ENCODE measurements around the gene HSF4. TPM values are rescaled to one million over a fixed set of nuclear protein-coding genes. Genes with fewer than 3 reads are reported as not detected.

The HSF4 gene
- total RNA-seq, 1 donor, result 2.7 TPM

GRCh38 chr16:67192781-67193361 lies 28.3 kb downstream of the HSF4 start:
- no peaks in the 10 kb centered on the region for H3K9me3 ChIP-seq (ENCODE audit: low read depth, low read length)
- peak overlapping the region; percentile 96 for H3K4me3 ChIP-seq (ENCODE audit: low read length)
- H3K27me3 ChIP-seq (ENCODE audit: insufficient read depth, low read length), result no peaks in the 10 kb centered on the region
- H3K4me1 ChIP-seq (ENCODE audit: insufficient read depth, low read length), result peaks cover 28% of the 10 kb centered on the region

- H3K4me1 ChIP-seq (ENCODE audit: insufficient read depth, low read length), result peaks cover 28% of the 10 kb centered on the region
- no peak overlapping the region for H3K4me3 ChIP-seq (ENCODE audit: low read length)
- H3K27me3 ChIP-seq (ENCODE audit: insufficient read depth, low read length), result no peaks in the 10 kb centered on the region
- no peaks in the 10 kb centered on the region for H3K9me3 ChIP-seq (ENCODE audit: low read depth, low read length)
Measured at GRCh38 chr16:67193536-67193935, 29.0 kb downstream of the HSF4 start.

- Histone ChIP-seq H3K9me3 (ENCODE audit: low read depth, low read length) (no peaks in the 10 kb centered on the region), H3K4me1 (ENCODE audit: insufficient read depth, low read length) (peaks cover 28% of the 10 kb centered on the region), H3K4me3 (ENCODE audit: low read length) (no peak overlapping the region), H3K27me3 (ENCODE audit: insufficient read depth, low read length) (no peaks in the 10 kb centered on the region)
Measured at GRCh38 chr16:67194260-67194659, 29.7 kb downstream of the HSF4 start.

GRCh38 chr16:67195676-67196075 lies 31.1 kb downstream of the HSF4 start:
- H3K4me3 ChIP-seq (ENCODE audit: low read length), result no peak overlapping the region
- H3K27me3 ChIP-seq (ENCODE audit: insufficient read depth, low read length), result no peaks in the 10 kb centered on the region
- peaks cover 28% of the 10 kb centered on the region for H3K4me1 ChIP-seq (ENCODE audit: insufficient read depth, low read length)

GRCh38 chr16:67196881-67197280 lies 32.3 kb downstream of the HSF4 start:
- H3K9me3 ChIP-seq (ENCODE audit: low read depth, low read length), result no peaks in the 10 kb centered on the region
- H3K4me3 ChIP-seq (ENCODE audit: low read length), result no peak overlapping the region

More at GRCh38 chr16:67195676-67196075, 31.1 kb downstream of the HSF4 start:
- H3K9me3 ChIP-seq (ENCODE audit: low read depth, low read length), result no peaks in the 10 kb centered on the region

GRCh38 chr16:67197704-67198103 lies 33.2 kb downstream of the HSF4 start:
- H3K4me1 ChIP-seq (ENCODE audit: insufficient read depth, low read length), result peaks cover 17% of the 10 kb centered on the region
- H3K9me3 ChIP-seq (ENCODE audit: low read depth, low read length), result no peaks in the 10 kb centered on the region
- H3K27me3 ChIP-seq (ENCODE audit: insufficient read depth, low read length), result no peaks in the 10 kb centered on the region
- H3K4me3 ChIP-seq (ENCODE audit: low read length), result no peak overlapping the region

More at GRCh38 chr16:67196881-67197280, 32.3 kb downstream of the HSF4 start:
- Histone ChIP-seq H3K4me1 (ENCODE audit: insufficient read depth, low read length) (peaks cover 22% of the 10 kb centered on the region), H3K27me3 (ENCODE audit: insufficient read depth, low read length) (no peaks in the 10 kb centered on the region)

GRCh38 chr16:67198238-67198734 lies 33.7 kb downstream of the HSF4 start:
- H3K4me1 ChIP-seq (ENCODE audit: insufficient read depth, low read length), result peaks cover 11% of the 10 kb centered on the region
- no peaks in the 10 kb centered on the region for H3K27me3 ChIP-seq (ENCODE audit: insufficient read depth, low read length)
- no peaks in the 10 kb centered on the region for H3K9me3 ChIP-seq (ENCODE audit: low read depth, low read length)
- no peak overlapping the region for H3K4me3 ChIP-seq (ENCODE audit: low read length)

- peaks cover 2% of the 10 kb centered on the region for H3K4me1 ChIP-seq (ENCODE audit: insufficient read depth, low read length)
- H3K27me3 ChIP-seq (ENCODE audit: insufficient read depth, low read length), result no peaks in the 10 kb centered on the region
- H3K9me3 ChIP-seq (ENCODE audit: low read depth, low read length), result no peaks in the 10 kb centered on the region
- H3K4me3 ChIP-seq (ENCODE audit: low read length), result no peak within 1 kb of the TSS
Measured at GRCh38 chr16:67199011-67199807, 34.7 kb downstream of the HSF4 start, which contains the start of gene ELMO3. Gene ELMO3, plus strand, starts transcription at chr16:67199131. Its CDS starts 196 bp downstream, at chr16:67199327.

- Histone ChIP-seq H3K27me3 (ENCODE audit: insufficient read depth, low read length) (no peaks in the 10 kb centered on the region), H3K9me3 (ENCODE audit: low read depth, low read length) (no peaks in the 10 kb centered on the region), H3K4me1 (ENCODE audit: insufficient read depth, low read length) (no peaks in the 10 kb centered on the region), H3K4me3 (ENCODE audit: low read length) (no peak overlapping the region)
Measured at GRCh38 chr16:67199808-67200198, 35.3 kb downstream of the HSF4 start.

GRCh38 chr16:67200491-67200890 lies 35.9 kb downstream of the HSF4 start:
- no peaks in the 10 kb centered on the region for H3K4me1 ChIP-seq (ENCODE audit: insufficient read depth, low read length)

GRCh38 chr16:67201411-67202345 lies 37.1 kb downstream of the HSF4 start:
- no peaks in the 10 kb centered on the region for H3K4me1 ChIP-seq (ENCODE audit: insufficient read depth, low read length)
- no peak overlapping the region for H3K4me3 ChIP-seq (ENCODE audit: low read length)
- no peaks in the 10 kb centered on the region for H3K9me3 ChIP-seq (ENCODE audit: low read depth, low read length)
- no peaks in the 10 kb centered on the region for H3K27me3 ChIP-seq (ENCODE audit: insufficient read depth, low read length)

More at GRCh38 chr16:67200491-67200890, 35.9 kb downstream of the HSF4 start:
- Histone ChIP-seq H3K4me3 (ENCODE audit: low read length) (no peak overlapping the region), H3K27me3 (ENCODE audit: insufficient read depth, low read length) (no peaks in the 10 kb centered on the region), H3K9me3 (ENCODE audit: low read depth, low read length) (no peaks in the 10 kb centered on the region)

- Histone ChIP-seq H3K9me3 (ENCODE audit: low read depth, low read length) (no peaks in the 10 kb centered on the region), H3K4me3 (ENCODE audit: low read length) (no peak overlapping the region), H3K27me3 (ENCODE audit: insufficient read depth, low read length) (no peaks in the 10 kb centered on the region), H3K4me1 (ENCODE audit: insufficient read depth, low read length) (no peaks in the 10 kb centered on the region)
Measured at GRCh38 chr16:67202426-67202825, 37.9 kb downstream of the HSF4 start.

GRCh38 chr16:67202956-67203493 lies 38.5 kb downstream of the HSF4 start:
- no peaks in the 10 kb centered on the region for H3K4me1 ChIP-seq (ENCODE audit: insufficient read depth, low read length)
- no peaks in the 10 kb centered on the region for H3K27me3 ChIP-seq (ENCODE audit: insufficient read depth, low read length)
- no peaks in the 10 kb centered on the region for H3K9me3 ChIP-seq (ENCODE audit: low read depth, low read length)
- H3K4me3 ChIP-seq (ENCODE audit: low read length), result no peak overlapping the region

- no peaks in the 10 kb centered on the region for H3K9me3 ChIP-seq (ENCODE audit: low read depth, low read length)
- H3K27me3 ChIP-seq (ENCODE audit: insufficient read depth, low read length), result no peaks in the 10 kb centered on the region
- no peaks in the 10 kb centered on the region for H3K4me1 ChIP-seq (ENCODE audit: insufficient read depth, low read length)
- no peak overlapping the region for H3K4me3 ChIP-seq (ENCODE audit: low read length)
Measured at GRCh38 chr16:67204076-67204475, 39.5 kb downstream of the HSF4 start.

Measured in mononuclear cell (primary cell).